IMR-90 (cell line): ENCODE results near the gene TAS2R42. TPM values are rescaled to one million over a fixed set of nuclear protein-coding genes. Genes with fewer than 3 reads are reported as not detected.

Source experiments
- ATAC-seq: fragments of 200-7000 bp; cut with Tn5 transposase; 2 replicates; pipeline ENCODE4 v1.9.1; 2020; ENCODE audit warnings: low read depth, mild to moderate bottlenecking, moderate library complexity
- BruUV-seq: library from RNA; stranded (reverse); fragments of 400-500 nt; replicated peaks from 2 replicates; lab custom pipeline; 2021; lab: Mats Ljungman, UMichigan
- CTCF ChIA-PET: fragments of 300-600 bp; formaldehyde crosslinking; extraction: SDS; loops from one replicate; lab custom pipeline; 2021; ENCODE audit warnings: antibody characterized with exemption; lab: Yijun Ruan, JAX
- POLR2A ChIA-PET: fragments of 300-600 bp; sonication (Branson Sonifier 250); formaldehyde crosslinking; loops from one replicate; lab custom pipeline; 2022; ENCODE audit warnings: antibody characterized with exemption; ENCODE audit not compliant: unreplicated experiment; lab: Charles Lee
- DNase-seq: peaks from one replicate; pipeline ENCODE4 v3.0.0; 2013
- H2AFZ ChIP-seq: replicated peaks from 2 replicates; pipeline ENCODE3; 2013; ENCODE audit warnings: low read length, mild to moderate bottlenecking; ENCODE audit not compliant: poor library complexity
- H2AK5ac ChIP-seq: 2 replicates; pipeline ENCODE4 v1.6.1; 2013; ENCODE audit warnings: low read depth, low read length, inconsistent platforms
- H2AK9ac ChIP-seq: replicated peaks from 2 replicates; pipeline ENCODE3; 2013; ENCODE audit warnings: mild to moderate bottlenecking, low read depth, low read length, moderate library complexity; ENCODE audit not compliant: poor library complexity
- H2BK120ac ChIP-seq: 2 replicates; pipeline ENCODE4 v1.6.1; 2013; ENCODE audit warnings: low read depth, low read length, inconsistent platforms
- H2BK15ac ChIP-seq: 3 replicates; pipeline ENCODE4 v1.6.1; 2013; ENCODE audit warnings: low read depth, low read length, inconsistent platforms
- H2BK20ac ChIP-seq: 2 replicates; pipeline ENCODE4 v1.6.1; 2013; ENCODE audit warnings: low read depth, mild to moderate bottlenecking, inconsistent platforms, low read length, moderate library complexity
- H2BK5ac ChIP-seq: 2 replicates; pipeline ENCODE4 v1.6.1; 2013; ENCODE audit warnings: mild to moderate bottlenecking, low read depth, low read length, inconsistent platforms; ENCODE audit not compliant: poor library complexity, severe bottlenecking
- H3K14ac ChIP-seq: replicated peaks from 2 replicates; pipeline ENCODE4 v1.6.1; 2013; ENCODE audit warnings: low read depth, low read length, inconsistent platforms
- H3K18ac ChIP-seq: 2 replicates; pipeline ENCODE4 v1.6.1; 2013; ENCODE audit warnings: low read depth, low read length, control low read depth
- H3K23ac ChIP-seq: 2 replicates; pipeline ENCODE4 v1.6.1; 2013; ENCODE audit warnings: low read depth, low read length, inconsistent platforms
- H3K27ac ChIP-seq: 2 replicates; pipeline ENCODE4 v1.5.1; 2013; ENCODE audit warnings: mild to moderate bottlenecking, control low read depth, low read length; ENCODE audit not compliant: insufficient read depth
- H3K27me3 ChIP-seq: 2 replicates; pipeline ENCODE4 v1.6.1; 2013; ENCODE audit warnings: low read length; ENCODE audit not compliant: control insufficient read depth, insufficient read depth
- H3K36me3 ChIP-seq: 2 replicates; pipeline ENCODE4 v1.6.1; 2013; ENCODE audit warnings: low read length, mixed read lengths; ENCODE audit not compliant: control insufficient read depth, insufficient read depth
- H3K4ac ChIP-seq: 2 replicates; pipeline ENCODE4 v1.6.1; 2013; ENCODE audit warnings: low read depth, low read length, inconsistent platforms
- H3K4me1 ChIP-seq: 2 replicates; pipeline ENCODE4 v1.6.1; 2013; ENCODE audit warnings: low read length, mixed read lengths; ENCODE audit not compliant: control insufficient read depth, insufficient read depth
- H3K4me2 ChIP-seq: 2 replicates; pipeline ENCODE4 v1.6.1; 2013; ENCODE audit warnings: low read depth, mild to moderate bottlenecking, control low read depth, low read length, moderate library complexity
- H3K4me3 ChIP-seq: 2 replicates; pipeline ENCODE4 v1.5.1; 2013; ENCODE audit warnings: low read depth, mild to moderate bottlenecking, control low read depth, low read length, moderate library complexity; ENCODE audit not compliant: insufficient read depth
- H3K56ac ChIP-seq: 2 replicates; pipeline ENCODE4 v1.6.1; 2013; ENCODE audit warnings: low read length, inconsistent platforms; ENCODE audit not compliant: insufficient read depth; ENCODE audit errors: extremely low read depth
- H3K79me1 ChIP-seq, 2 experiments: 2 replicates each; pipeline ENCODE4 v1.6.1; 2013; ENCODE audit warnings: low read length in 2 of 2, inconsistent platforms in 1 of 2, low read depth in 1 of 2
- H3K9ac ChIP-seq: 2 replicates; pipeline ENCODE4 v1.6.1; 2013; ENCODE audit warnings: low read depth, low read length, control low read depth
- H3K9me1 ChIP-seq: 2 replicates; pipeline ENCODE4 v1.6.1; 2013; ENCODE audit warnings: low read length, inconsistent platforms; ENCODE audit not compliant: insufficient read depth
- H3K9me3 ChIP-seq: 2 replicates; pipeline ENCODE4 v1.6.1; 2013; ENCODE audit warnings: low read length; ENCODE audit not compliant: control insufficient read depth, insufficient read depth
- H4K20me1 ChIP-seq: 2 replicates; pipeline ENCODE4 v1.6.1; 2013; ENCODE audit warnings: low read length, inconsistent platforms; ENCODE audit not compliant: insufficient read depth
- H4K5ac ChIP-seq: 2 replicates; pipeline ENCODE4 v1.6.1; 2013; ENCODE audit warnings: mild to moderate bottlenecking, low read depth, low read length, control low read depth
- H4K8ac ChIP-seq, 2 experiments: 2 replicates each; pipeline ENCODE4 v1.6.1; 2013; ENCODE audit warnings: low read depth in 2 of 2, low read length in 2 of 2, control low read depth in 1 of 2, inconsistent platforms in 1 of 2
- H4K91ac ChIP-seq: 2 replicates; pipeline ENCODE4 v1.6.1; 2013; ENCODE audit warnings: low read depth, low read length, inconsistent platforms; ENCODE audit not compliant: insufficient read depth
- CEBPB ChIP-seq: IDR thresholded peaks from 2 replicates; pipeline ENCODE4 v1.6.1; 2012; ENCODE audit warnings: low read depth, low read length, improper control_type of control experiment
- CHD1 ChIP-seq: IDR thresholded peaks from 2 replicates; pipeline ENCODE4 v1.6.1; 2012; ENCODE audit warnings: low read depth, low read length, improper control_type of control experiment
- ELK1 ChIP-seq: fragments of 150-350 bp; IDR thresholded peaks from 2 replicates; pipeline ENCODE4 v1.6.1; 2016; ENCODE audit warnings: low read depth, mild to moderate bottlenecking, low read length, moderate library complexity, borderline replicate concordance
- FOS ChIP-seq: fragments of 150-350 bp; IDR thresholded peaks from 2 replicates; pipeline ENCODE4 v1.6.1; 2016; ENCODE audit warnings: low read depth, low read length
- MAZ ChIP-seq: IDR thresholded peaks from 2 replicates; pipeline ENCODE4 v1.6.1; 2012; ENCODE audit warnings: low read depth, mild to moderate bottlenecking, low read length, improper control_type of control experiment, moderate library complexity, borderline replicate concordance
- NFE2L2 ChIP-seq: fragments of 150-350 bp; IDR thresholded peaks from 2 replicates; pipeline ENCODE4 v1.6.1; 2016; ENCODE audit warnings: low read depth, mild to moderate bottlenecking, low read length
- POLR2A ChIP-seq: IDR thresholded peaks from 2 replicates; pipeline ENCODE4 v1.6.1; 2012; ENCODE audit warnings: mild to moderate bottlenecking, low read depth, low read length
- RCOR1 ChIP-seq: IDR thresholded peaks from 2 replicates; pipeline ENCODE4 v1.6.1; 2012; ENCODE audit warnings: mild to moderate bottlenecking, low read length, improper control_type of control experiment; ENCODE audit not compliant: insufficient replicate concordance
- WGBS, 2 experiments: methylation state at CpG; one replicate each; pipeline versions ENCODE4 v1.1.5 to v1.1.7; 2013; ENCODE audit warnings: missing lambda C conversion rate in 2 of 2; ENCODE audit not compliant: insufficient read length in 1 of 2; ENCODE audit errors: extremely low coverage in 2 of 2; 5-methylcytosine and 5-hydroxymethylcytosine counted together
- dilution Hi-C: fragments of 300-500 bp; cut with HindIII; formaldehyde crosslinking; loops from one replicate; pipeline ENCODE4 v1.14.3; 2018; ENCODE audit warnings: low sequenced_read_pairs; ENCODE audit not compliant: unreplicated experiment
- in situ Hi-C: fragments of 300-500 bp; cut with MboI; formaldehyde crosslinking; loops from 3 replicates; pipeline ENCODE4 v1.14.3; 2019; ENCODE audit warnings: low sequenced_read_pairs, inconsistent platforms, mixed read lengths
- intact Hi-C: fragments of 100-400 bp; cut with micrococcal nuclease; formaldehyde crosslinking; loops from 2 replicates; pipeline ENCODE4 v1.10.0; 2022
- polyA plus RNA-seq, 3 experiments: library from polyadenylated mRNA; depleted of rRNA; stranded (reverse); fragments of >200 nt; gene quantifications; 2 replicates each; pipeline ENCODE4 v1.2.3, GENCODE V29; 2012; ENCODE audit warnings: low replicate concordance in 1 of 3
- total RNA-seq: library from RNA; depleted of rRNA; stranded (reverse); fragments of >200 nt; gene quantifications from 2 replicates; pipeline ENCODE4 v1.2.3, GENCODE V29; 2012

The TAS2R42 gene
- total and polyA plus RNA-seq, 2 of the 4 experiments (the other 2 are of a cell fraction), result not detected

- no peaks in the 10 kb centered on the region for H4K20me1 ChIP-seq
- H3K23ac ChIP-seq, result no peak overlapping the region
- TF ChIP-seq NFE2L2 (no peak), POLR2A (no peak), ELK1 (no peak), MAZ (no peak), CEBPB (no peak), CHD1 (no peak), RCOR1 (no peak), FOS (no peak)
- intact Hi-C loops (loop anchor here (10.0 kb wide), 1 partner anchor 343 kb away; no protein-coding TSS in a partner anchor), dilution Hi-C loops (loop anchor here (25.0 kb wide), 1 partner anchor 391 kb away; no protein-coding TSS in a partner anchor), in situ Hi-C loops (no loop called here)
- no peak overlapping the region for H2AK5ac ChIP-seq
- no peaks in the 10 kb centered on the region for H3K9me1 ChIP-seq
- H3K79me1 ChIP-seq, result peaks cover 12 to 26% of the 10 kb centered on the region in 2 experiments
- H3K18ac ChIP-seq, result no peak overlapping the region
- no peak overlapping the region for H2BK20ac ChIP-seq
- H2BK120ac ChIP-seq, result no peak overlapping the region
- H3K4me2 ChIP-seq, result no peak overlapping the region
- WGBS, 2 experiments, result no CpG with 5 or more reads among the region's 1 CpG
- no peak overlapping the region for H4K5ac ChIP-seq
- no peak overlapping the region for H2AFZ ChIP-seq
- H3K36me3 ChIP-seq, result no peaks in the 10 kb centered on the region
- H4K91ac ChIP-seq, result no peak overlapping the region
- H3K9ac ChIP-seq, result no peak overlapping the region
- H3K27ac ChIP-seq, result no peak overlapping the region
- H3K4me3 ChIP-seq, result no peak overlapping the region
- no peak overlapping the region for H3K56ac ChIP-seq
- H3K27me3 ChIP-seq, result no peaks in the 10 kb centered on the region
- no peak overlapping the region for H2BK15ac ChIP-seq
- H2BK5ac ChIP-seq, result no peak overlapping the region
- no peak overlapping the region for H3K14ac ChIP-seq
- no peaks in the 10 kb centered on the region for H3K9me3 ChIP-seq
- no peak for DNase-seq
- H3K4ac ChIP-seq, result no peak overlapping the region
- no peak overlapping the region for H4K8ac ChIP-seq
- H3K4me1 ChIP-seq, result no peaks in the 10 kb centered on the region
- ATAC-seq, result no peak
- no peak overlapping the region for H2AK9ac ChIP-seq
- POLR2A ChIA-PET, result no interaction called here
- CTCF ChIA-PET, result no interaction called here
- BruUV-seq, result no TSS peak
Observed at GRCh38 chr12:11178250-11178649, 8.5 kb downstream of the TAS2R42 start.
